Measurements from ENCODE around the gene KIN.

The KIN gene

GRCh38 chr10:7776777-7777176, 11.0 kb downstream of the KIN start:
- no peak for DNase-seq (ENCODE audit: extremely low read depth, low read depth)
- no peak for TF ChIP-seq CTCF (IDR thresholded peaks at IDR 0.05; ENCODE audit: low read depth, low read length)

- TF ChIP-seq CTCF (IDR thresholded peaks at IDR 0.05; ENCODE audit: low read depth, low read length), result no peak
These were observed 13.7 kb downstream of the KIN start for GRCh38 chr10:7773845-7774801.

GRCh38 chr10:7768417-7768816, 19.4 kb downstream of the KIN start:
- no peak for DNase-seq (ENCODE audit: extremely low read depth, low read depth)
- TF ChIP-seq CTCF (IDR thresholded peaks at IDR 0.05; ENCODE audit: low read depth, low read length), result no peak

More at GRCh38 chr10:7773845-7774801, 13.7 kb downstream of the KIN start:
- DNase-seq (ENCODE audit: extremely low read depth, low read depth), result no peak

- no peak for TF ChIP-seq CTCF (IDR thresholded peaks at IDR 0.05; ENCODE audit: low read depth, low read length)
- DNase-seq (ENCODE audit: extremely low read depth, low read depth), result no peak
These were observed 20.6 kb downstream of the KIN start for GRCh38 chr10:7767209-7767608.

- TF ChIP-seq CTCF (IDR thresholded peaks at IDR 0.05; ENCODE audit: low read depth, low read length), result no peak
- DNase-seq (ENCODE audit: extremely low read depth, low read depth), result no peak
These were observed 21.6 kb downstream of the KIN start for GRCh38 chr10:7766241-7766640.

GRCh38 chr10:7763929-7764328, 23.9 kb downstream of the KIN start:
- no peak for DNase-seq (ENCODE audit: extremely low read depth, low read depth)
- TF ChIP-seq CTCF (IDR thresholded peaks at IDR 0.05; ENCODE audit: low read depth, low read length), result no peak

GRCh38 chr10:7756360-7756992, 31.3 kb downstream of the KIN start:
- DNase-seq (ENCODE audit: extremely low read depth, low read depth), result no peak
- peak; percentile 46 for TF ChIP-seq CTCF (IDR thresholded peaks at IDR 0.05; ENCODE audit: low read depth, low read length)

Measured in AG09319 (cell line).